ENCODE results near the gene GLIS1.

DNA sequence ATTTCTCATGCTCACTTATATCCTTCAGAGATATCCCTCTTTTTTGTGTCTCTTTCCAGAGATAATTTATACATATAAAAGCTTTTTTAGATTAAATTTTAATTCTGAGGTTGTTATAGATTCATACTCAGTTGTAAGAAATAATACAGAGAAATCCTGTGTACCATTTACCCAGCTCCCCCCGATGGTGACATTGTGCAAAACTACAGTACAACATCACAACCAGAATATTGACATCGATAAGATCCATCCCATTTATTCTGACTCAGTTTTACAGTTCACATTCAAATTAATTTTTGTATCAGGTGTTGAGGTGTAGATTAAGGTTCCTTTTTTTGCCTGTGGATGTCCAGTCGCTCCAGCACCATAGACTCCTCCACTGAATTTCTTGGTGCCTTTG lies 265.5 kb downstream of the GLIS1 start:
- TF ChIP-seq, protein P1, sequence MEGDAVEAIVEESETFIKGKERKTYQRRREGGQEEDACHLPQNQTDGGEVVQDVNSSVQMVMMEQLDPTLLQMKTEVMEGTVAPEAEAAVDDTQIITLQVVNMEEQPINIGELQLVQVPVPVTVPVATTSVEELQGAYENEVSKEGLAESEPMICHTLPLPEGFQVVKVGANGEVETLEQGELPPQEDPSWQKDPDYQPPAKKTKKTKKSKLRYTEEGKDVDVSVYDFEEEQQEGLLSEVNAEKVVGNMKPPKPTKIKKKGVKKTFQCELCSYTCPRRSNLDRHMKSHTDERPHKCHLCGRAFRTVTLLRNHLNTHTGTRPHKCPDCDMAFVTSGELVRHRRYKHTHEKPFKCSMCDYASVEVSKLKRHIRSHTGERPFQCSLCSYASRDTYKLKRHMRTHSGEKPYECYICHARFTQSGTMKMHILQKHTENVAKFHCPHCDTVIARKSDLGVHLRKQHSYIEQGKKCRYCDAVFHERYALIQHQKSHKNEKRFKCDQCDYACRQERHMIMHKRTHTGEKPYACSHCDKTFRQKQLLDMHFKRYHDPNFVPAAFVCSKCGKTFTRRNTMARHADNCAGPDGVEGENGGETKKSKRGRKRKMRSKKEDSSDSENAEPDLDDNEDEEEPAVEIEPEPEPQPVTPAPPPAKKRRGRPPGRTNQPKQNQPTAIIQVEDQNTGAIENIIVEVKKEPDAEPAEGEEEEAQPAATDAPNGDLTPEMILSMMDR (IDR thresholded peaks at IDR 0.05 in 2 of 3, conservative IDR thresholded peaks at IDR 0.05 in 1 of 3; ENCODE audit: control insufficient read depth in 2 of 3, extremely low read depth in 1 of 3, insufficient read depth in 1 of 3, low read depth in 3 of 3, low read length in 3 of 3), result no peak; a peak in 1 of 6 replicates
- TF ChIP-seq ZNF274 (IDR thresholded peaks at IDR 0.05; ENCODE audit: insufficient read depth, insufficient read length) (no peak), SUZ12 (IDR thresholded peaks at IDR 0.05; ENCODE audit: unreplicated experiment) (no peak), RFX5 (IDR thresholded peaks at IDR 0.05; ENCODE audit: low read depth, low read length) (no peak)
- TF ChIP-seq, protein P2, sequence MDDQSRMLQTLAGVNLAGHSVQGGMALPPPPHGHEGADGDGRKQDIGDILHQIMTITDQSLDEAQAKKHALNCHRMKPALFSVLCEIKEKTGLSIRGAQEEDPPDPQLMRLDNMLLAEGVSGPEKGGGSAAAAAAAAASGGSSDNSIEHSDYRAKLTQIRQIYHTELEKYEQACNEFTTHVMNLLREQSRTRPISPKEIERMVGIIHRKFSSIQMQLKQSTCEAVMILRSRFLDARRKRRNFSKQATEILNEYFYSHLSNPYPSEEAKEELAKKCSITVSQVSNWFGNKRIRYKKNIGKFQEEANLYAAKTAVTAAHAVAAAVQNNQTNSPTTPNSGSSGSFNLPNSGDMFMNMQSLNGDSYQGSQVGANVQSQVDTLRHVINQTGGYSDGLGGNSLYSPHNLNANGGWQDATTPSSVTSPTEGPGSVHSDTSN (IDR thresholded peaks at IDR 0.05; ENCODE audit: insufficient replicate concordance, low read depth, low read length), result no peak

Data from GM12878 (cell line).